ENCODE data around the gene IL37.
"Not testable (repeated sequence)": the region's sequence is repeated elsewhere in the genome, so short reads cannot be mapped to it uniquely, and the experiment has no call there.

IL37 gene

DNA sequence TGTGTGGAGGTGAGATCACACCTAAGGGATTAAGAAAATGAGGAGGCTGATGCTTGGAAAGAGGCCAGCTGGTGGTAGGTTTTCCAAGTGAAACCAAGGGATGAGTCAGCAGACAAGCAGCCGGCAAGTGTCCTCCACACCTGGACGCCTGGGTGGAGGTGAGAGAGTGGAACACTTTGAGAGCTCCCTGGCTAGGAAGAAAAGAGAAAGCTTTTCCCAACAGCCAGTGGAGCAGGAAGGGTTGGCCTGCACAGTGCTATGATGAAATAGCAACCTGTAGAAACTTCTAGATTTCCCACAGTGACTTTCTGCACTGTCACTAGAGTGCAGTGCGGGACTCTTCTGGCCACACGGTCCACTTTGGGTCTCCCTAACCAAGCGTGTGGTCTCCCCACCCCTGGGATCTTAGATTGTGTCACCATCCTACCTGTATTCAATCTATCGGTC lies 19.6 kb upstream of the IL37 start:
- DNase-seq, result no peak

DNA sequence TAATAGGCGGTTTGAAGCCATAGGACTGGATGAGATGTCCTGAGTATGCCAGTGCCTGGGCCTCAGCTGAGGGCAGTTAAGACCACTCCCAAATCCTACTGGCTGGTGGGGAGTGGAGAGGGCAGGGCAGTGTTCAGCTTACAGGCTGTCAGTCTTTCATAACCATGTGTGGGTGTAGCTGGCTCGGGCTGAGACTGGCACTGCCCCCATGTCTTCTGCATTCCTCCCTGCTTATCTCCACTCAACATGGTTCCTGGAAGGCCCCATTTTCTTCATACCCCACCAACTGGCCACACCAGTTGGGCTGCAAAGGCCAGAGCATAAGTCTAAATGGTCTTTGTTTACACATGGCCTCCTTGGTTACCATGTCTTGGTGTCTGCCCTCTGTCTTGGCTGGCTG lies 17.2 kb upstream of the IL37 start:
- peak; percentile 61 for DNase-seq

DNA sequence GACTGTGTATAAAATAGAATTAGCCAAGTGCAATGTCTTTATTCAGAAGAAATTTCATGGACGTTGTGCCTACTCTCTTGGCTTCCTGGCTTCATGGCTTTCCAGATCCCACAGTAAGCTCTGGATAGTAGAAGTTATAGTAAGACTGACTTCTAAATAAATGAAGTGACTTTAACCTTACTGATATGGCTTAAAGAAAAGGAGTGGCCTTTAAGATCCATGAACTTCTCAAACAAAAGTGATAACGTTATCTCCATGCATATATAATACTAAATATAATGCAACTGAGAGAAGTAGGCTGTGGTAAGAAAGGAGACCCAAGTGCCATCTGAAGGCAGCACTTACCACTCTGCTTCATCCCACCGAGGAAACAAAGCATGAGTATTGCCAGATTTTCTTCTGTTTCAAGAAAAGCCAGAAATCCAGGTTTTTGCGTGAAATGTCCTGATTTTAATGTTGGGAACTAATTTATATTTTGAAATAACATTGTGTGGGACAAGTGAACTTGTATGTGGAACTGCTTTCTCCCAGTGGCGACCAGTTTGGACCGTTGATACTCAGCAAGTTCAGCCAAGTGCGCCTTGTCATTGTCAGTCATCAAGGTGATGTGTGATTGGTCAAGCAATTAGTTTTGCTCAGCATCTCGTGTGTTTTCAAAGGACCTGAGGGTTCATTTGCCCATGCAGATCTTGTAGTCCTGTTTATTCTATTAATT lies 13.9 kb upstream of the IL37 start:
- DNase-seq, result no peak

DNA sequence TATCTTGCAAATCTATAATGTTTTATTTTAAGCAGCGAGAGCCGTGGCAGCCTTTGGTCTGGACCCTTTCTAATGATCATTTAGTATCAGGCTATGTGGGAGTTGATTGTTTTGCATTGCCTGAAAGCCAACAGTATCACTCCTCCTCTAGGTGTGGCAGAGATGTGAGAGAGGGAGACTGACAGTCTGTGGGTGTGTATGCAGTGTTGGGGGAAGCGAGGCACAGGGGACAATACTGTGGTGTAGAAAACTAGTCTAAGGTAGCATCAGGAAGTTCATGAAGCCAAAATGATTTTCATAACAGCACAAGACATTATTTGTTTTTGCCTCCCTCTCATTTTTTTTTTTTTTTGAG lies 13.4 kb upstream of the IL37 start:
- DNase-seq, result no peak

DNA sequence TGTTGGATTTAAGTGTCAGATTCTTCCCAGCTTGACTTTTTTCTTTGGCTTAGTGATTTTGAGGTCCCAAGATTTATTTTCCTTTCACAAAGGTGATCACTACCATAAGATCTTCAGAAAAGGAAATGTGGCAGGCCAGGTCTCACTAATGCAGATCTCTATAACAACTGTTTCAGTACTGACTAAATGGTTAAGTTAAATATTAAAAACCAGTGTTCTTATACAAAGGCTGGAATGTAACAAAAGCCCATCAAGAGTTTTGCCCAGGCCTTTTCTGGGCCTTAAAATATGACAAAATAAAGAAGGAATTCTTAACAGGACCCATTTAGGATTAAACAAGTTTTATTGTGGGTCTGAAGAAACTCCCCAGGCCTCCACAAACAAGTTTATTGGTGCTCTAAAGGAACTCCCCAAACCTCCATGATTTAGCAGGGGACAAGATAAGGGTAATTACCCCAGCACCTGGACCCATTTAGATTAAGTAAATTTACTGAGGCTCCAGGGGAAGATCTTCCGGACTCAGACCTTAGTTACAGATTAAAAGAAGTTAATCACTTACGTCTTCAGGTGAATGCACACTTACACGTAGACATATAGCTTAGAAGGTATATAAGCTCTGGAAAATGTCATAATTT lies 9.4 kb upstream of the IL37 start:
- DNase-seq, result not testable (repeated sequence)

DNA sequence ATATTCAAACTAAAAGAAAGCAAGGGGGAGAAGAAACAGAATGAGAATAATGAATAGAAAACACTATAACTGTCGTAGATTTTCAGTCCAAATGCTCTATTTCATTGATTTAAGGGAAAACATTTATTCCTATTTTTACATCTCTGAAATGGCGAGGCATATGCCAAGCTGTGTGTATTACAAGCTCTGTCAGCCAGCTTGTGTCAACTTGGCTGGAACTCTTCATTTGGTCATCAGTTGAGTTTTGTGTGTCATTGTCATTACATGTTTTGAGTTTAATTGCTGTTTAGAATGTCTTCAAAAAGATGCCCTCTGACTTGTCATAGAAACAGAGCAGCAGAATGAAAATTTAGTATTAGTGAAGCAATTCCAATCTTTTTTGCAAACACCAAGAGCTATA lies 8.1 kb upstream of the IL37 start:
- DNase-seq, result no peak

DNA sequence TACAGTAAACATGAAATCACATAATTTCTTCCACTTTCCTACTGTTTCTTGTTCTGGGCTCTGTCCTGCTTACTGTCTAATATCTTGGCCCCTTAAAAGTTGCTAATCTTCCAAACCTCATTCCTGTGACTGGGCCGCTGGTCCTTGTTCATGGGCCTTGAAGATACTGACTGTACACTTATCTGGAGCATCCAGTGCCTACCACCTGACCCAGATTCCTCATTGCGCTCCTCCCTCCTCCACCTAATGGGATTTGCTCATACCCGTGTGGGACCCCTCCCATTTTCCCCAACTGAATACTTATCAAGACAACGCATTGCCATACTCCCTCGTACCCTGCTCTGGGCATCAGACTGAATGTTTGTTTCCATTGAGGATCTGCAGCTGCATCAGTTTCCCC lies 6.1 kb upstream of the IL37 start:
- DNase-seq, result peak; percentile 48

DNA sequence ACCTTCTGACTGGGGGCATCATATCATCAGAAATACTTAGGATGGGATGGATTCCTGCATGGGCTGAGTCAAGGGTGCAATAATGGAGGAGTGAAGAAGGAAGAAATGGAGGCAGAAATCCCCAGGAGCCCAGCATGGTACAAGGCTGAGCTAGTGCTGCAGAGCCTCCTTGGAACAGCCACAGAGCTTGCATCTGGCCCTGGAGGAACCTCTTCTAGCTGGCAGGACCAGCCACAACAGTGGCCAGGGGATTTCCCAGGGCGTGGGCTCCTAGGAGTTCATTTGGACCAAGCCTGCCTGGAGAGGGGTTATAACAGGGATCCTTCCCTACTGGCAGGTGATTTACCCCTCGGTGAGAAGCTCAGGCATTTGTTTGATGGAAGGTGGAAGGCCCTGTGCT lies 4.7 kb upstream of the IL37 start:
- no peak for DNase-seq

DNA sequence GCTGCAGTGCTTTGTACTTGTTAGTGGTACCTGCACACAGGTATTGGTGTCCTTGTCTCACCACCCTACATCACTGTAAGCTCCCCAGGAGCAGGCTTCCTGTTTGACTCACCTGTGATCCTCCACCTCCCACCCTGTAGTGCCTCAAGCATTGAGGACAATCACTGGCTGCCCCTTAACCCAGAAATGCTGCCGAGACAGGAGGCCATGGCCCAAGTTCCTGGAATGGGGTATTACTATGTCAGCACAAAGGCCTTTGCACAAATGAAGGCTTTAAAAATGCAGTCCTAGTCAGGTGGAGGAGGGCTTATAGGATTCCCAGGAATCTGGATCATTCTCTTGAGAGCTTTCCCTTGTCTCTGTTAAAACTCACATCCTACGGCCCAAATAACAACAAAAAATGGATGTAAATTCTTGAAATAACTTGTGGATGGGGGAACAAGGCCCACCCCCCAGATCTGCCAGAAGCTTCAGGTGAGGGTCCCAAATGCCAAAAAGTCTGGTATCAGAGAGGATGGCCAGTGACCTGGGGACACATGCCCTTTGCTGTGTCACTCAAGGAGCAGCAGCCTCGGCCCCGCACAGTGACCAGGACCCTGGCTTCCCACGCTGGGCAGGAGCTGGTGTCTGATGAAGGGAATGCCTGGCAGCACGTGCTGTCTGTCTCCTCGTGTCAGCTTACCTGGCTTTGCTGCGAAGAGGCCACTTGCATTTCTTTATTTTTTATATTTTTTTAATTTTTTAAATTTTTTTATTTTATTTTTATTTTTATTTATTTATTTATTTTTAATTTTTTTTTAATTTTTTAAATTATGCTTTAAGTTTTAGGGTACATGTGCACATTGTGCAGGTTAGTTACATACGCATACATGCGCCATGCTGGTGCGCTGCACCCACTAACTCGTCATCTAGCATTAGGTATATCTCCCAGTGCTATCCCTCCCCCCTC lies 3.7 kb upstream of the IL37 start:
- no peak for DNase-seq

DNA sequence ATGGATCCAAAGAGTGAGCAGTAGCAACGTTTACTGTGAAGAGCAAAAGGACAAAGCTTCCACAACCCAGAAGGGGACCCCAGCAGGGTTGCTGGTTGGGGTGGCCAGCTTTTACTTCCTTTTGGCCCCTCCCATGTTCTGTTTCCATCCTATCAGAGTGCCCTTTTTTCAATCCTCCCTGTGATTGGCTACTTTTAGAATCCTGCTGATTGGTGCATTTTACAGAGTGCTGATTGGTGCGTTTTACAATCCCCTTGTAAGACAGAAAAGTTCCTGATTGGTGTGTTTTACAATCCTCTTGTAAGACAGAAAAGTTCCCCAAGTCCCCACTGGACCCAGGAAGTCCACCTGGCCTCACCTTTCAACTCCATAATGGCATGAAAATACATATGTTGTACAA lies 2.4 kb upstream of the IL37 start:
- not testable (repeated sequence) for DNase-seq

DNA sequence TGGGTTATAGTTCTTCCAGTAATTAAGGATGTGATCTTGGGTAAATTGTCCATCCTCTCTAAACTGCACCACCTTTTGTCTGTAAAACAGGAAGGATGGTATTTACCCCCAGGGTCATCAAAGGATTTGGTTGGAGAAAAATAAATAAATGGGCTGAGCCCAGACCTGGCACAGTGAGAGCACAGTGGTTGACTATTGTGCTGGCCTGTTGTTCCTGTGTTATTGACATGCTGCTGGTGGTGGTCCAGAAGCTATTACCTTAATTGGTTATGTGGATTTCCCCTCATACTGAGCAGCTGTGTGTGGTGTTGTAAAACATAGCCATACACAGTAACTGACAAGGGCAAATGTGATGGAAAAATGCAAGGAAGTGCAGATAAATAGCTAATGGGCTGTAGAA lies 746 bp upstream of the IL37 start:
- DNase-seq, result no peak

DNA sequence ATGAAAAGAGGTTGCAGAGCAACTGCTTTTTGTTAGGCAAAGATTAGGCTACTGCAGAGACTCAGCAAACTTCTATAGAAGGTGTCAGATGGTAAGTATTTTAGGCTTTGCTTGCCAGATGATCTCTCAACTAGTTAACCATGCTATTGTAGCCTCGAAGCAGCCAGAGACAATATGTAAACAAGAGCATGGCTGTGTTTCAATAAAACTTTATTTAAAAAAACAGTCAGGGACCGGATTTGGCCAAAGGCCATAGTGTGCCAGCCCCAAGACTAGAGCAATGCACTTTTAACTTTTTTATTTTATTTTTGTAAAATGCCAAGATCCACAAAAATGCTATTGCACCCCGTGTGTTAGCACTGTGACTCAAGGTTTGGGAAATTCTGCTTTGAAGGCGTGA lies 1.4 kb downstream of the IL37 start:
- no peak for DNase-seq

DNA sequence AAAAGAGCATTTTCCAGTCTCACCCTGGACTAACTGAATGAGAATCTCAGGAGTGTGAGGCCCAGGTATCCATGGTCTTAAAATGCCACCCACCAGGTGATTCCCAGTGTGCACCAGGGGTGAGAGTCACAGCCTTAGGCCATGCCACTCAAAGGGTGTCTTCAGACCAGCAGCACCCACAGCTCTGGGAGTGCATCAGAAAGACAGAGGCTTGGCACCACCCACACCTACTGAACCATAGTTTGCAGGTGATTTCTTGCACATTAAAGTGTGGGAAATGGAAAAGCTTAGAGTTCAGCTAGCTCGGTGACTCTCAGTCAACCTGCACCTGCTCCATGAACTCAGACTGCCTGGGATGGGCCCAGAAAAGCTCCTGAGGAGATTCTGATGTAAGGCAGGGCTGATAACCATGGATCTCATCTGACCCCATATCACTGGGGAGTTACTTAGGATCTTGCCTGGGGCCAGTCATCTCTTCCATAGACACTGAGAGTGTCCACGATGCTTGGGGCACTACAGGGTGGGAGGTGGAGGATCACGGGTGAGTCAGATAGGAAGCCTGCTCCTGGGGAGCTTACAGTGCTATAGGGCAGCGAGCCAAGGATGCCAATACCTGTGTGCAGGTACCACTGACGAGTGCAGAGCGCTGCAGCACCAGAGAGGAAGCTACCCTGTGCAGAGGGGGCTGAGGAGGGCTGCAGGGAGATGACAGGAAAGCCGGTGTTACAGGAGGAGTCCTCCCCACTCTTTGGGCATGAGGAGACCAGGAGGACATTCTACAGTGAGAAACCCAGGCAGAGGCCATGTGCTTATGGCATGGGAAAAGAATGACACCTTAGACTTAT lies 4.6 kb downstream of the IL37 start:
- DNase-seq, result no peak

DNA sequence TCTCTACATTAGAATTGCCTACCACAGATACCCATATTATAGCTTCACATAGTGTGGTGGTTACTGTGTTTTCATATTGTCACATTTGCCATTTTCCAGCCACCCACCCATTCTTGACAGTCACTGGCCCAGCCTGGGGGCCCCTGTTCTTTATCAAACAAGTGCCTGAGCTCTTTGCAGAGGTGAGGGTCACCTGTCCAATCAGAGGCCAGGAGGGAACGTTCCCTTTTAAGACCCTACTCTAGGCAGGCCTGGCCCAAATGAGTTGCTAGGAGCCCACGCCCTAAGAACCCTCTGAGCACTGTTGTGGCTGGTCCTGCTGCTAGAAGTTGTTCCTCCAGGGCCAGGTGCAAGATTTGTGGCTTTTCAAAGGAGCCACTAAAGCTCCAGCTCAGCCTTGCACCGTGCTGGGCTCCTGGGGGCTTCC lies 5.2 kb downstream of the IL37 start:
- DNase-seq, result no peak

DNA sequence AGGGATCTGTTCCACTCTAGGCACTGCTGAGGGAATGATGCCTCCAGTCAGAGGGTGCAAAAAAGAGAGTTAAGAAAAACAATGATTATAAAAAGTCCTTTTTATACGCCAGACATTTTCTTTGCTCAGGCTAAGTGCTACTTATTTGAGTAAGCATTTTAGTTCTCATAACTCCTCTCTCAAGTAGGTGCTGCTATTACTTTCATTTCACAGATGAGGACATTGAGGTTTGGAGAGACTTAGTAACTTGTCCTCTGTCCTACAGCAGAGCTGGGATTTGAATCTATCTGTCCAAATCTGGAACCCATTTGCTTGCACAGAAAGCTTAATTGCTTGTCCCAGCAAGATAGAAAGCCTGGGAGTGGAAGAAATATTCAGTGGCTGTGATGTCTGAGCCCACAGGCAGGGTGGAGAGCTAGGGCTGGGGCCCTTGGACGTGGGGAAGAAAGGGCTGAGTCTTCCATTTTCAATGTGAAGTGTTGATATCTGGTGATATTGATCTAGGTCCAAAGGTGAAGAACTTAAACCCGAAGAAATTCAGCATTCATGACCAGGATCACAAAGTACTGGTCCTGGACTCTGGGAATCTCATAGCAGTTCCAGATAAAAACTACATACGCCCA lies 5.8 kb downstream of the IL37 start:
- DNase-seq, result no peak

DNA sequence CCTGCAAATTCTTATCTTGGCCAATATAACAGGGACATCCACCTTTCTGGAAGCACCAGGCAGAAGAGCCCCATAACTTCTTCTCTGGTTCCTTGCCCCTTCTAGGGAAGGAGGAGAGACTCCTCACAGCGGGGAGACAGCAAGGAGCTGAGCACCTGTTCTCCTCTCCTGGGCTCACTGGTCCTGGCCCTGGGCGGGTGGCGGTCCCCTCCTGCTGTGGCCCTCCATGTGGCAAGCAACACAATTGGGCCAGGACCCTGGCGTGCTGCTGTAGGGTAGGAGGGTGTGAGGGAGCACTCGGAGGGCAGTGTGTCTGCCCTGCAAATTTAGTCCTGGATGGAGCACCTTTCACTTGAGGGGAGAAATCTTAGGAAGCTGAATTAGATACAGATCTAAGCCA lies 6.9 kb downstream of the IL37 start:
- no peak for DNase-seq

DNA sequence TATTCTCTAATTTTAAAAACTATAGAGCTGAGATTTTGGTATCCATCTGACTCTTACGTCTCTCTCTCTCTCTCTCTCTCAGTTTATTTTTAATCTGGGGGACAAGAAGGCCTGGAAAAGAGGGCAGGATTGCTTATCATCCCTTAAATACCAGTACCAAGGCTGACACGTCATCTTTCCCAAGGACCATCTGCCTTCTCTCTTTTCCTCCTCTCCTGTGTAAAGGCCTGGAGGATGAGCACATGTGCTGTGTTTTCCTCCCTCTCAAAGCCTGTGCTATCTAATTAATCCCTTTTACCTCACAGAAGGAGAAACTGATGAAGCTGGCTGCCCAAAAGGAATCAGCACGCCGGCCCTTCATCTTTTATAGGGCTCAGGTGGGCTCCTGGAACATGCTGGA lies 7.3 kb downstream of the IL37 start:
- DNase-seq, result no peak

DNA sequence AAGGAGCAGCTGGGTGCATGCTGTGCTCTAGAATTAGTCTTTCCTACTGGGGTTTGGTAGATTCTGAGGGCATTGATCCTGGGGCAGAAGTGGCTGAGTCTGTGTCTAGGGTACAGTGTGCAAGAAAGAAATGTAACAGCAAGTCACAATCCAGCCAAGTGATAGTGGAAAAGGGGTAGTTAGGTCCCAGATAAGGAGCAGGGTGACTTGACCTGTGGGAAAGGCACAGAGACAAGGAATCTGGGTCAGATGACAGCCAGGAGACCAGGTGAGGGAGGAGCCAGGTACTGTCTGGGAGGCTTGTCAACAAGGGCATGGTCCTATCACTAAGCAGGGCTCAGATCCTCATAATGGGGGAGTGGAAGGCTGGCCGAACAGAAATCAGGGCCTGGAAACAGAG lies 8.1 kb downstream of the IL37 start:
- DNase-seq, result no peak

DNA sequence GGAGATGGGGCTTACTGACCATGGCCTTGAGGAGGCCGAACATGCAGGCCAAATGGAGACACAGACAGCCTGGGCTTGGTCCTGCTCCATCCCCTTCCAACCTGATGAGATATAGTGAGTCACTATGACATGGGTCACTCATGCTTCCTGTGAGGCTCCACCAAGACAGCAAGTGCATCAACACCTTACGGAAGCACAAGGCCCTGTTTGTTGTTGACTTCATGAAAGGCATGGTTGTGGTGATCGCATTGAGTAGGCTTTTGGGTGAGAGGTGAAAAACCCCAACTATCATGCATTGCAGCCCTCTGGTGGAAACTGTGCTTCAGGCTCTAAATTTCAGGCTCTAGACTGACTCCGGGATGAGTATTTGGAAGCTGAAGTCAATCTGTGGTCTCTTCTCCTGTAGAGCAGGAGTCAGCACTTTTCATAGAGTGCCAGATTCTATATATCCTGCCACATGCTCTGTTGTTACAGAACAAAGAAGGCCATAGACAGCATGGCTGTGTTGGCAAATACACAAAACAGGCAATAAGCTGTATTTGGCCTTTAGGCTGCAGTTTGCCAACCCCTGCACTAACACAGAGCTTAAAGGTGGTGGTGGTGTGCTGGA lies 10.1 kb downstream of the IL37 start:
- no peak for DNase-seq

DNA sequence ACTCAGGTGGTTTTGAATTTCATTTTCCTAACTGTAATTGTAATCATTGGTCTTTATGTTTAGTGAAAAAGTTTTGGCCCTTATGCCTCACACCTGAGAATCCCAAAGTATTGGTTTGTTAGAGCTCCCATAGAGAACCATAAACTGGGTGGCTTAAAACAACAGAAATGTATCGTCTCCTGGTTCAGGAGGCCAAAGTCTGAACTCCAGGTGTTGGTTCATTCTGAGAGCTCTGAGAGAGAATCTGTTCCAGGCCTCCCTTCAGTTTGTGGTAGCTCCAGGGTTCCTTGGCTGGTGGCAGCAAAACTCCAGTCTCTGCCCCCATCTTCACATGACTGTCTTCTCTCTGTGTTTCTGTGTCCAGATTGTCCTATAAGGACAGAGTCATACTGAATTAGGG lies 11.0 kb downstream of the IL37 start:
- no peak for DNase-seq

DNA sequence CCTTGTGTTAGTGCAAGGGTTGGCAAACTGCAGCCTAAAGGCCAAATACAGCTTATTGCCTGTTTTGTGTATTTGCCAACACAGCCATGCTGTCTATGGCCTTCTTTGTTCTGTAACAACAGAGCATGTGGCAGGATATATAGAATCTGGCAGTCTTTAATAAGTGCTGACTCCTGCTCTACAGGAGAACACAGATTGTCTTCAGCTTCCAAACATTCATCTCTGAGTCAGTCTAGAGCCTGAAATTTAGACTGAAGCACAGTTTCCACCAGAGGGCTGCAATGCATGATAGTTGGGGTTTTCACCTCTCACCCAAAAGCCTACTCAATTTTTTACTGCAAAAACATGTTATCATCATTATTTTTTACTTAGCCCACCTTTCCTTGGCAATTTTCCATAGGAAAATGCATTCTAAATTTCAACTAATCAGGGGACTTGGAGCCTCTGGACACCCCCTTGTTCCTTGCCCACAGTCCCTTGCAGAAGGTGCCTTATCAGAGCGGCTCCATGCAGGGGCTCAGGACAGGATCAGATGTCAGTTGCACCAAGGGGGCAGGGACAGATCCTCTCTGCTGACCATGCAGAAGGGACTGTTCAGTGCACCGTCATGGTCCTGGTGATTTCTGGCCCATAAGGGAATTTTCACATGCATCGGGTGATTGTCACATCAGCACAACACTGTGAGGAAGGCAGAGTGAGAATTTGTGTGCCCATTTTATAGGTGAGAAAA lies 12.4 kb downstream of the IL37 start:
- no peak for DNase-seq

Data from hematopoietic multipotent progenitor cell treated with erythropoietin and hydrocortisone succinate and interleukin-3 and kit ligand, for 6 days (in vitro differentiated cells).